Mesothelial cell of epicardium (in vitro differentiated cells): ENCODE results near the gene NDUFS5. TPM values are rescaled to one million over a fixed set of nuclear protein-coding genes. Genes with fewer than 3 reads are reported as not detected.

ENCODE experiments used
- DNase-seq, 2 experiments: peaks; one replicate each; pipeline ENCODE4 v3.0.0; 2021; ENCODE audit warnings: low spot score in 2 of 2; ENCODE audit not compliant: unreplicated experiment in 2 of 2
- H3K27ac Mint-ChIP-seq: 2 replicates; pipeline ENCODE4 v1.8.0; 2021; ENCODE audit warnings: mixed read lengths
- H3K27me3 Mint-ChIP-seq: 2 replicates; pipeline ENCODE4 v1.8.0; 2021; ENCODE audit warnings: low read depth, mixed read lengths
- H3K36me3 Mint-ChIP-seq: 2 replicates; pipeline ENCODE4 v1.8.0; 2021; ENCODE audit warnings: mixed read lengths
- H3K4me1 Mint-ChIP-seq: 2 replicates; pipeline ENCODE4 v1.8.0; 2021; ENCODE audit warnings: mixed read lengths
- H3K4me3 Mint-ChIP-seq: 2 replicates; pipeline ENCODE4 v1.8.0; 2021; ENCODE audit warnings: mild to moderate bottlenecking, moderate library complexity, mixed read lengths
- H3K9me3 Mint-ChIP-seq: 2 replicates; pipeline ENCODE4 v1.8.0; 2021; ENCODE audit warnings: mixed read lengths
- total RNA-seq: library from RNA; stranded (reverse); gene quantifications from 3 replicates; pipeline ENCODE4 v1.2.1, GENCODE V29; 2021
- TF ChIP-seq, protein P1 (sequence below): fragments of 200-600 bp; sonication (generic); IDR thresholded peaks from one replicate; pipeline ENCODE4 v1.5.0; 2021; ENCODE audit warnings: antibody characterized with exemption; ENCODE audit not compliant: unreplicated experiment

NDUFS5 gene
- total RNA-seq, 1 donor from 2014 or later: 186 TPM

DNA sequence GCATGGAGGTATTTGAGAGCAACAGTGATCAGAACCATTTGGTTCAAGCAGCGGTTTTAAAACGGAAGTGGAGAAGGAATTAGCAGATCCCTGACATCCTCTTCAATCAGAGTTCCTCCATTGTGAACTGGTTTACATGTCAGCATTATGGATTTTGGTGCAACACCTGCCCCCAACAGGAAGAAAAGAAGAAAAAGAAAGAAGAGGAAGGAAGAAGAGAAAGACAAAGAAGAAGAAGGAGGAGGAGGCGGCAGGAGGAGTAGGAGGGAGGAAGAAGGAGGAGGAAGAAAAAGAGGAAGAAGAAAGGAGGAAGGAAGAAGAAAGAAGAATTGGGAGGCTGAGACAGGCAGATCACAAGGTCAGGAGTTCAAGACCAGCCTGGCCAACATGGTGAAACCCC, 17.4 kb downstream of the NDUFS5 start:
- TF ChIP-seq, protein P1, sequence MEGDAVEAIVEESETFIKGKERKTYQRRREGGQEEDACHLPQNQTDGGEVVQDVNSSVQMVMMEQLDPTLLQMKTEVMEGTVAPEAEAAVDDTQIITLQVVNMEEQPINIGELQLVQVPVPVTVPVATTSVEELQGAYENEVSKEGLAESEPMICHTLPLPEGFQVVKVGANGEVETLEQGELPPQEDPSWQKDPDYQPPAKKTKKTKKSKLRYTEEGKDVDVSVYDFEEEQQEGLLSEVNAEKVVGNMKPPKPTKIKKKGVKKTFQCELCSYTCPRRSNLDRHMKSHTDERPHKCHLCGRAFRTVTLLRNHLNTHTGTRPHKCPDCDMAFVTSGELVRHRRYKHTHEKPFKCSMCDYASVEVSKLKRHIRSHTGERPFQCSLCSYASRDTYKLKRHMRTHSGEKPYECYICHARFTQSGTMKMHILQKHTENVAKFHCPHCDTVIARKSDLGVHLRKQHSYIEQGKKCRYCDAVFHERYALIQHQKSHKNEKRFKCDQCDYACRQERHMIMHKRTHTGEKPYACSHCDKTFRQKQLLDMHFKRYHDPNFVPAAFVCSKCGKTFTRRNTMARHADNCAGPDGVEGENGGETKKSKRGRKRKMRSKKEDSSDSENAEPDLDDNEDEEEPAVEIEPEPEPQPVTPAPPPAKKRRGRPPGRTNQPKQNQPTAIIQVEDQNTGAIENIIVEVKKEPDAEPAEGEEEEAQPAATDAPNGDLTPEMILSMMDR: no peak
- Mint-ChIP-seq H3K36me3 (peaks cover 32% of the 10 kb centered on the region), H3K9me3 (no peaks in the 10 kb centered on the region), H3K4me3 (no peak overlapping the region), H3K4me1 (no peaks in the 10 kb centered on the region), H3K27ac (no peak overlapping the region), H3K27me3 (no peaks in the 10 kb centered on the region)
- no peak for DNase-seq

DNA sequence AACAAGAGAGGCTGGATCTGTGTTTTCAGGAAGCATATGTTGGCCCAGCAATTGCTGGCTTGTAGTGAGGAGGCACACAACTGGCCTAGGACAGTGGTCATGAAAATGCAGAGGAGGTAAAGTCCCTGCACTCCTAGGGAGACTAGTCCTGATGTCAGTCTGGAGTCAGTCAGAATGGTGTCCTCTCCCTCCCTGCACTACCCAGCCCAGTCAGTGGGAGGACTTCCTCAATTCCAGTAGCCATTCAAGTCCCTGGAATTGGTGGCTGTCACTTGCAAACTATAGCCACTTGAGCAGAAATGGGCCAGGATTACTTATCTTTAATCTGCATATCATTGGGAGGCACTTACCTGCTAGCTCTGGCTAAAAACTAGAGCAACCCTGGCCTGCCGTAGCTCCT, 18.6 kb downstream of the NDUFS5 start:
- Mint-ChIP-seq H3K4me3 (no peak overlapping the region), H3K36me3 (peaks cover 30% of the 10 kb centered on the region), H3K27me3 (no peaks in the 10 kb centered on the region), H3K27ac (no peak overlapping the region), H3K9me3 (no peaks in the 10 kb centered on the region), H3K4me1 (no peaks in the 10 kb centered on the region)
- no peak for DNase-seq
- TF ChIP-seq, protein P1: no peak

DNA sequence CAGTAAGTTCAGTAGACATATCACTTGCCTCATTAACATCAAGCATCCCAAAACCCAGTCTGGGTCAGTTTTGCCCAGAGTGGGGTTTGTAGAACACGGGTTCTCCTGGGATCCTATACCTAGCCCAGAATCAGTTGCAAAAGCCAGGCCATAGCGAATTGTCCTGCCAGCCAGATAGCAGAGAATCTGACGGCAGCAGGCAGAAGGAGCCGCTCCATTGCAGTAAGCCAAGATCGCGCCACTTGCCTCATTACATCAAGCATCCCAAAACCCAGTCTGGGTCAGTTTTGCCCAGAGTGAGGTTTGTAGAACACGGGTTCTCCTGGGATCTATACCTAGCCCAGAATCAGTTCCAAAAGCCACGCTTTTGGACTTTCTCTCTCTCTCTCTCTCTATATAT, 19.1 kb downstream of the NDUFS5 start:
- no peaks in the 10 kb centered on the region for H3K27me3 Mint-ChIP-seq
- TF ChIP-seq, protein P1: no peak
- no peaks in the 10 kb centered on the region for H3K4me1 Mint-ChIP-seq
- H3K4me3 Mint-ChIP-seq: no peak overlapping the region
- no peak overlapping the region for H3K27ac Mint-ChIP-seq
- peaks cover 30% of the 10 kb centered on the region for H3K36me3 Mint-ChIP-seq
- DNase-seq: no peak
- no peaks in the 10 kb centered on the region for H3K9me3 Mint-ChIP-seq

DNA sequence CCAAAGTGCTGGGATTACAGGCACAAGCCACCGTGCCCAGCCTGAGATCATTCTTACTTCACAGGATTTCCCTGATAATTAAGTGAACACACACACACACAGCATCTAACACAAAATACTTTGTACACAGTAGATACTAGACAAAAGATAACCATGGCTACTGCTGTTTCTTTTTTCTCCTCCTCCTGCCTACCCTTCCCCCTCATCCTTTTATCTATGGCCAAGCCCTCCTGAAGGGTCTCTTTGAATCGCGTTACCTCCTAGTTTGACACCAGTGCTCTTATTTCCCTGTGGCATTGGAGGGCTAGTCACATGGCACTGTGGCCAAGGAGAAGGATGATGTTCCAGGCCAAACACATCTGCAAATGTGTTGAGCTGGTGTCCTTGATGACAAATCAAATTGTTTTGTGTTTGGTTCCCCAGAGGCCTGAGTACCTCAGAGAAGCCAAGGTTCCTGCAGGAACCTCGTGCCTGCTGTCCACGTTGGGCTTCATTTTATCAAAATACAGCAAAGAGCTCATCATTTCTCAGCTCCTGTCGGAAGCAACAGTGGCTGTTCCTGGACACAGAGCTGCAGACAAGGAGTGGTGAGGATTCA, 20.6 kb downstream of the NDUFS5 start:
- Mint-ChIP-seq H3K9me3 (no peaks in the 10 kb centered on the region), H3K4me3 (no peak overlapping the region), H3K36me3 (peaks cover 30% of the 10 kb centered on the region), H3K27me3 (no peaks in the 10 kb centered on the region), H3K4me1 (no peaks in the 10 kb centered on the region), H3K27ac (no peak overlapping the region)
- TF ChIP-seq, protein P1: no peak
- no peak for DNase-seq

DNA sequence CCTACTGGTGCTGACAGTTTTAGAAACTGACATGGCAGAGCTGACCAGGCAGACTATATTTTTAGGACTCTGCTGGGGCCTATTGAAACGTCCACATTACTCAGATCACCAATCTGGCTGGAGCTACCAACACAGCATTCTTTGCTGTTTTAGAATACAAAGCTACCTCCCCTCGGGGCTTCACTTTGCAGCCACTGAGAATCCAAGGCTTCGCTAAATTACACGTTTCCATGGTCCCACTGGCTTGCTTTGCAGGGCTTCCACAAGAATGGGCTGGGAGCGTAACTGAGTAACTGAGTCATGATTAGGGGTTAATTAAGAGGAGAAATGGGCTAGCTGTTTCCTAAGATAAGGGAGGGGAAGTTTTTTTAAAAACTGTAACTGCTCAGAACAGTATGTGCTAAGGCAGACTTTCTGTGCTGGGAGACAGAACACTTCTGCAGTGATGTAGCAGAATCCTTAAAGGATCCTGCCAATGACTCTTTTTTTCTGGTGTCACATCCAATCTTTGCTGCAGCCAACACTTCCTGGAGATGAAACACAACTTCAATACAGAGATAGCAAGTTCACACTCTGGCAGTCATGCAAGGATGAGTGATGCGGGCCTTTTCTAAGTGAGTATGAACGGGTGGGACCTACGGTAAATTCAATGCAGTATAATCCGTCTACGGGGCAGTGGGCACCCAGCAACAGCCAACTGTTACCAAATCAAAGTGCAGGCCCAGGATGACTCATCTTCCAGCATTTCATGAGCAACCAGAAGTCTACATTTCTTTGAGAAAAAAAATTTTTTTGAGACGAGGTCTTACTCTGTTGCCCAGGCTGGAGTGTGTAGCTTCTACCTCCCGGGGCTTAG, 21.5 kb downstream of the NDUFS5 start:
- Mint-ChIP-seq H3K27me3 (no peaks in the 10 kb centered on the region), H3K9me3 (no peaks in the 10 kb centered on the region), H3K36me3 (peaks cover 28% of the 10 kb centered on the region), H3K27ac (no peak overlapping the region), H3K4me1 (no peaks in the 10 kb centered on the region), H3K4me3 (no peak overlapping the region)
- no peak for DNase-seq
- TF ChIP-seq, protein P1: no peak
